Activated CD8-positive, alpha-beta T cell treated with anti-CD3 and anti-CD28 coated beads, Interleukin-2, amount 10 ng/mL, durations not matched to agents 7 days and 5 days (primary cell): Measurements from ENCODE around the gene IQCH. TPM values are rescaled to one million over a fixed set of nuclear protein-coding genes. Genes with fewer than 3 reads are reported as not detected.

ENCODE experiments used
- ATAC-seq: fragments of 150-1000 bp; cut with Tn5 transposase; one replicate; pipeline ENCODE4 v1.10.0; 2021; ENCODE audit warnings: moderate library complexity
- CTCF ChIA-PET: fragments of 350-600 bp; sonication (Branson Sonifier 250); formaldehyde crosslinking; loops from one replicate; lab custom pipeline; 2021; ENCODE audit warnings: antibody characterized with exemption; lab: Charles Lee
- POLR2A ChIA-PET: fragments of 350-600 bp; sonication (Branson Sonifier 250); formaldehyde crosslinking; loops from one replicate; lab custom pipeline; 2021; ENCODE audit warnings: antibody characterized with exemption; lab: Charles Lee
- DNase-seq: peaks from one replicate; pipeline ENCODE4 v3.0.0-alpha.2; 2020
- H3K27ac Mint-ChIP-seq: one replicate; pipeline ENCODE4 v1.8.0; 2021; ENCODE audit warnings: mild to moderate bottlenecking, mixed read lengths
- H3K27me3 Mint-ChIP-seq: one replicate; pipeline ENCODE4 v1.8.0; 2021; ENCODE audit warnings: low read depth, mixed read lengths
- H3K36me3 Mint-ChIP-seq: one replicate; pipeline ENCODE4 v1.8.0; 2021; ENCODE audit warnings: low read depth, mixed read lengths
- H3K4me1 Mint-ChIP-seq: one replicate; pipeline ENCODE4 v1.8.0; 2021; ENCODE audit warnings: low read depth, mixed read lengths
- H3K4me3 Mint-ChIP-seq: one replicate; pipeline ENCODE4 v1.8.0; 2021; ENCODE audit warnings: mild to moderate bottlenecking, mixed read lengths
- H3K9me3 Mint-ChIP-seq: one replicate; pipeline ENCODE4 v1.8.0; 2022; ENCODE audit warnings: mixed read lengths; ENCODE audit not compliant: insufficient read depth
- total RNA-seq, 2 experiments: library from RNA; stranded (reverse); gene quantifications; one replicate each; pipeline ENCODE4 v1.2.3, GENCODE V29; 2021

The IQCH gene
- total RNA-seq, 2 experiments from 2014 or later, result 0.97 to 2.2 TPM

DNA sequence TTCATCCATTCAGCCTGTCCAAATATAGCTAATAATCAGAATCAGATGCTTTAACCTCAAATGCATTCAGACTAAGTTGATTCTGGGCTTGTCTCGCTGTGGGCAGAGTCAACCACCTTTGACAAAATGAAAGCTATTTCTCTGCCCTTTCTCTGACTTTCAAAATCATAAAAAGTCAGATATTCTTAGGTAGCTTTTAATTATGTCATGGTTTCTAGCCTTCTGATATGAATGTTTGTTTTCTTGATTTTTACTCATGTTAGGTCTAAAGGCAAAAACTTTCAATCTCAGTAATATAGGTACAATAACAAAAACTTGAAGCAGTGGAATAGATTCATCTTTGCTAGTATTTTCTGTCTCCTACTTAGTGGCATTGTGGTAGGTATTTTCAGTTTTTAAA, 241.0 kb downstream of the IQCH start:
- Mint-ChIP-seq H3K27me3 (no peaks in the 10 kb centered on the region), H3K27ac (no peak overlapping the region), H3K4me3 (no peak overlapping the region), H3K4me1 (no peaks in the 10 kb centered on the region), H3K36me3 (no peaks in the 10 kb centered on the region), H3K9me3 (no peaks in the 10 kb centered on the region)
- DNase-seq (no peak), ATAC-seq (no peak)
- POLR2A ChIA-PET, result no interaction called here
- CTCF ChIA-PET, result interaction anchor here (0.7 to 1.5 kb wide), 6 partner anchors 12 to 340 kb away, joined by 3 to 6 read pairs (median 4); no protein-coding TSS in a partner anchor

DNA sequence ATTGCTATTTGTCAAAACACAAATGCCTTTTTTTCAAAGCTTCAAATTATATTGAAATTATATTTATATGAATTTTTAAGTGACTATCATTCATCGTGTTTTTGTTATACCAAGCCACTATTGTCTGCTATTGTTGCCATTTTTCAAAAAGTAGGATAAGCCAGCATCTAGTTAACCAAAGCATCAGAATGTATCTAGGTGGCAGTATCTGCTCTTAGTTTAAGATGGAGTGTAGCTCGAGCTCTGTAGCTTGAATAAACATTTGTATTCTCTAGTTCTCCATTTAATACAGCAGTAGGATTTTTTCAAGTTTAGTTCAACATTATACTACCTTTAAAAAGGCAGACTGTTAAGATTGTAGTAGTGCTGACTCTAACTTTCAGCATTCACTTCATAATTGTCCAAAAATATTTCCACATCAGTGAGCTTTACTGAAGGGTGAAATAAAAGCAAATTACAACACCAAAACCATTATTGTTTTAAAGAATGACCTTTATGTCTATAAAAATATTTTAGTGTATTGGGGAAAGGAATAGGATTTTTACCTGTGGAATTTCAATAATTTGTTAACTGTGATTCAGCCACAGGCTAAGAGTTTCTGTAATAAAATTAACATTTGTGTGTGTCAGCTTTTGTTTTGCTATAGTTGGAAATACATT, 246.7 kb downstream of the IQCH start:
- DNase-seq (no peak), ATAC-seq (no peak)
- Mint-ChIP-seq H3K9me3 (no peaks in the 10 kb centered on the region), H3K36me3 (no peaks in the 10 kb centered on the region), H3K4me1 (peaks cover 5% of the 10 kb centered on the region), H3K27me3 (no peaks in the 10 kb centered on the region), H3K4me3 (no peak overlapping the region), H3K27ac (no peak overlapping the region)
- CTCF ChIA-PET, result interaction anchor here (1.0 to 1.9 kb wide), 6 partner anchors 9 to 337 kb away, joined by 3 to 6 read pairs (median 4); partner anchors contain the start of genes C15orf61 and MAP2K5
- POLR2A ChIA-PET, result no interaction called here

DNA sequence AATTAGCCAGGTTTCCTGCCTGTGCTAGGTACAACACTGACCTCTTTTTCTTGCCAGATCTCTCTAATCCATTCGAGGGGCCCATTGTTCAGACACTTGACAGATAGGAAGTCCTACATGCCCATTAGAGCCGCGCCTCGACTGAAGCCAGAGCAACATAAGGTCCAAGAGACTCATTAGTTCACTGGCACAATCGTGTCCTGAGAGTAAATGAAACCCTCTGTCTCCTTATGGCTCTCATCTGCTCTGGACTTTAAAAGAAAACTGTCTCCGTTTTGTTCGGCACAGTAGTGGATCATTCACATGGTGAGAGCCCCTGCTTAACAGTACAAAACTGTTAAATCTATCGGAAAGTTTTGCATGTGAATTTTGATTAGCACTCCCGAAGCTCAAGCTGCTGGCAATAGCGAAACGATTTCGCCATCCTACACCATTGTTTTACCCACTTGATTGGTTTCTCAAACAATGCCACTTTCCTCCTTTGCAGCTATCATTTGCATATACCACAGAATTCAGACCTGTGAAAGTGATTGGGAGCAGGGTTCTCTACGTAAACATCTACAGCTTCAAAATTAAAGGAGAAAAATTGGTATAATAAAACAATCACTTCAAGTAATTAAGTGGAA, 247.4 kb downstream of the IQCH start:
- Mint-ChIP-seq H3K9me3 (no peaks in the 10 kb centered on the region), H3K4me1 (peaks cover 5% of the 10 kb centered on the region), H3K36me3 (no peaks in the 10 kb centered on the region), H3K27me3 (no peaks in the 10 kb centered on the region), H3K4me3 (no peak overlapping the region), H3K27ac (no peak overlapping the region)
- CTCF ChIA-PET, result interaction anchor here (1.0 to 1.9 kb wide), 5 partner anchors 9 to 336 kb away, joined by 3 to 6 read pairs (median 5); partner anchors contain the start of gene MAP2K5
- ATAC-seq (no peak), DNase-seq (no peak)
- POLR2A ChIA-PET, result no interaction called here

DNA sequence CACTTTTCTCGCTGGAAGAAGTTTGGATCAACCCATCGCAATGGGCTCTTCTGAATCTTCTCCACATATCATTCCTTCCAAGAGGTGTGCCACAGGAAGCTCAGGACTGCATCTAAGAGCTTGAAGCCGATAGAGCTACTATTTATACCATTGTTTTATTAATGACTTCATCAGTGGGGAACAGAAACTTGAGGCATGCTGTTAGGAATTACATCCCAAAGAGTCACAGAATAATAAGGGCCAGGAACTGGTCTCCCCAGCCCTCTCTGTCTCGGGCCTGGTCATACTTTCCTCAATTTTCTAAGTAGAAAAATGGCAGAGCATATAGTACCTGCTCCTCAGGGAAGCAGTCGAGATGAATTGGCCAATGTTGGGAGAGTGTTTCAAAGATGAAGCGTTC, 249.5 kb downstream of the IQCH start:
- no peak for DNase-seq
- Mint-ChIP-seq H3K36me3 (peaks cover 3% of the 10 kb centered on the region), H3K27me3 (no peaks in the 10 kb centered on the region), H3K9me3 (no peaks in the 10 kb centered on the region), H3K4me3 (no peak overlapping the region), H3K27ac (no peak overlapping the region), H3K4me1 (peaks cover 5% of the 10 kb centered on the region)
- no peak for ATAC-seq
- ChIA-PET CTCF (interaction anchor here (1.0 kb wide), 2 partner anchors 25 to 71 kb away, joined by 3 to 4 read pairs; no protein-coding TSS in a partner anchor), POLR2A (interaction anchor here (0.6 to 0.8 kb wide), 2 partner anchors 332 to 337 kb away, joined by 3 read pairs; no protein-coding TSS in a partner anchor)

DNA sequence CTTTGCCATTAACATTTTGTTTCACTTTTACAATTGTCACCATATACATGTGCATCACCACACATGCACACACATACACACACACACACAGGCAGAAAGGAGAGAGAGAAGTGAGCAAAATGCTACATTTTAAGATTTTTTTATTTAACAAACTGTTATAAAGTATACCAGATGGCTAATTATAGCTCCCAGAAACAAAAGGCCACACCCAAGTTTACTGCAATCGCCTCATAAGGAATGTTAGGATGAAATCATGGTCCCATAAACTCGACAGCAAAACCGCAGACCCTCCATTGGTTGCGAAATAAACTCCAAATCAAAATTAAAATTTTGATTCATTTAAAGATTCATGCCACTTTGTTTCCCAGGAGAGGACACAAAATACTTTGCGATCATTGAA, 250.2 kb downstream of the IQCH start:
- CTCF ChIA-PET, result no interaction called here
- POLR2A ChIA-PET, result no interaction called here
- no peak for ATAC-seq

GRCh38 chr15:67505675-67506572, 251.3 kb downstream of the IQCH start:
- no peaks in the 10 kb centered on the region for H3K27me3 Mint-ChIP-seq
- CTCF ChIA-PET, result no interaction called here

More for the DNA sequence above, 250.2 kb downstream of the IQCH start:
- no peak for DNase-seq
- Mint-ChIP-seq H3K4me1 (peaks cover 5% of the 10 kb centered on the region), H3K27ac (no peak overlapping the region), H3K4me3 (no peak overlapping the region), H3K9me3 (no peaks in the 10 kb centered on the region), H3K36me3 (peaks cover 4% of the 10 kb centered on the region), H3K27me3 (no peaks in the 10 kb centered on the region)

GRCh38 chr15:67506775-67507747, 252.5 kb downstream of the IQCH start:
- CTCF ChIA-PET, result interaction anchor here (1.1 kb wide), 1 partner anchor 50 kb away, joined by 3 read pairs; no protein-coding TSS in a partner anchor
- no peak overlapping the region for H3K27ac Mint-ChIP-seq
- H3K9me3 Mint-ChIP-seq, result no peaks in the 10 kb centered on the region
- peaks cover 6% of the 10 kb centered on the region for H3K36me3 Mint-ChIP-seq
- ATAC-seq (no peak), DNase-seq (no peak)
- peaks cover 12% of the 10 kb centered on the region for H3K4me1 Mint-ChIP-seq
- no peaks in the 10 kb centered on the region for H3K27me3 Mint-ChIP-seq
- POLR2A ChIA-PET, result interaction anchor here (0.7 kb wide), 1 partner anchor 99 kb away, joined by 3 read pairs; no protein-coding TSS in a partner anchor
- no peak overlapping the region for H3K4me3 Mint-ChIP-seq

More at GRCh38 chr15:67505675-67506572, 251.3 kb downstream of the IQCH start:
- POLR2A ChIA-PET, result no interaction called here
- peaks cover 6% of the 10 kb centered on the region for H3K4me1 Mint-ChIP-seq
- DNase-seq, result no peak
- no peaks in the 10 kb centered on the region for H3K9me3 Mint-ChIP-seq
- H3K36me3 Mint-ChIP-seq, result peaks cover 4% of the 10 kb centered on the region
- no peak for ATAC-seq
- no peak overlapping the region for H3K4me3 Mint-ChIP-seq
- H3K27ac Mint-ChIP-seq, result no peak overlapping the region

DNA sequence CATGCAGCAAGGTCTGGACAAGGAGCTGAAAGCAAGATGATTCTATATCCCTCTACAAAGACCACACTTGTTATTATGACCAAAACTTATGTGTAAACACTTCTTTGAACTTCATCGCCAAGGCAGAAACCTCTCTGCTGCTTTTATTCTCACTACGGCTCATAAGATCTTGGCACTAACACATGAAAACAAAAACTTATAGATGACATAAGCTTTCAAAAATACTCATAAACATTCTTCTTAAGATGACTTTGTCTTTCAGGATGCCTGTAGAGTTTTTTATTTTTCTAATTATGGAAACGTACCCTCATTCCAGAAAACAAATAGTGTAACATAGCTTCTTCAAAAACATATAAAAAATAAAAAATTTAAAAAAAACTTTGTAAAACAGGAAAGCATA, 253.8 kb downstream of the IQCH start:
- ChIA-PET CTCF (no interaction called here), POLR2A (no interaction called here)
- Mint-ChIP-seq H3K9me3 (no peaks in the 10 kb centered on the region), H3K4me1 (peaks cover 14% of the 10 kb centered on the region), H3K4me3 (no peak overlapping the region), H3K36me3 (peaks cover 15% of the 10 kb centered on the region), H3K27me3 (no peaks in the 10 kb centered on the region), H3K27ac (no peak overlapping the region)
- no peak for DNase-seq
- ATAC-seq, result no peak

- Mint-ChIP-seq H3K4me1 (peaks cover 14% of the 10 kb centered on the region), H3K27me3 (no peaks in the 10 kb centered on the region), H3K27ac (no peak overlapping the region), H3K36me3 (peaks cover 15% of the 10 kb centered on the region), H3K4me3 (no peak overlapping the region), H3K9me3 (no peaks in the 10 kb centered on the region)
- ChIA-PET CTCF (interaction anchor here (1.0 kb wide), 1 partner anchor 9 kb away, joined by 5 read pairs; no protein-coding TSS in a partner anchor), POLR2A (no interaction called here)
- DNase-seq (no peak), ATAC-seq (no peak)
Measured at GRCh38 chr15:67509918-67510317, 255.3 kb downstream of the IQCH start.

GRCh38 chr15:67510597-67511190, 256.1 kb downstream of the IQCH start:
- Mint-ChIP-seq H3K9me3 (no peaks in the 10 kb centered on the region), H3K27me3 (no peaks in the 10 kb centered on the region), H3K4me1 (peaks cover 14% of the 10 kb centered on the region), H3K27ac (no peak overlapping the region), H3K36me3 (peaks cover 15% of the 10 kb centered on the region), H3K4me3 (no peak overlapping the region)
- no peak for DNase-seq
- ATAC-seq, result no peak
- CTCF ChIA-PET, result interaction anchor here (0.9 to 1.0 kb wide), 2 partner anchors 9 to 54 kb away, joined by 3 to 5 read pairs; no protein-coding TSS in a partner anchor
- POLR2A ChIA-PET, result interaction anchor here (1.5 kb wide), 1 partner anchor 10 kb away, joined by 6 read pairs; the partner anchor contains the start of gene C15orf61
